GM19351 (cell line): ENCODE measurements around the gene ALDH5A1.
A peak's percentile ranks its signal among the peaks of the same experiment; 100 is the strongest.

Source experiments
- ATAC-seq: cut with Tn5 transposase; IDR thresholded peaks from one replicate; pipeline ENCODE4 v1.9.1; 2021; ENCODE audit warnings: mild to moderate bottlenecking, moderate library complexity; ENCODE audit not compliant: unreplicated experiment

ALDH5A1 gene

GRCh38 chr6:24522228-24523176 is 27.7 kb downstream of the ALDH5A1 start:
- peak; percentile 49 for ATAC-seq

- no peak for ATAC-seq
Measured at GRCh38 chr6:24524329-24524728, 29.6 kb downstream of the ALDH5A1 start.

- no peak for ATAC-seq
Measured at GRCh38 chr6:24524805-24525204, 30.0 kb downstream of the ALDH5A1 start.

GRCh38 chr6:24529985-24530384 is 35.2 kb downstream of the ALDH5A1 start:
- ATAC-seq, result no peak

- no peak for ATAC-seq
Measured at GRCh38 chr6:24534329-24534728, 39.6 kb downstream of the ALDH5A1 start.

GRCh38 chr6:24535210-24535609 is 40.4 kb downstream of the ALDH5A1 start:
- ATAC-seq, result no peak

- no peak for ATAC-seq
Measured at GRCh38 chr6:24536466-24536865, 41.7 kb downstream of the ALDH5A1 start.

GRCh38 chr6:24537082-24537699 is 42.4 kb downstream of the ALDH5A1 start:
- ATAC-seq, result no peak

- no peak for ATAC-seq
Measured at GRCh38 chr6:24537771-24538385, 43.1 kb downstream of the ALDH5A1 start.

- no peak for ATAC-seq
Measured at GRCh38 chr6:24539416-24539815, 44.6 kb downstream of the ALDH5A1 start.

GRCh38 chr6:24540197-24540596 is 45.4 kb downstream of the ALDH5A1 start:
- no peak for ATAC-seq

GRCh38 chr6:24543683-24544082 is 48.9 kb downstream of the ALDH5A1 start:
- ATAC-seq, result no peak

GRCh38 chr6:24545183-24545582 is 50.4 kb downstream of the ALDH5A1 start:
- ATAC-seq, result no peak

- no peak for ATAC-seq
Measured at GRCh38 chr6:24545691-24546090, 50.9 kb downstream of the ALDH5A1 start.

GRCh38 chr6:24546439-24546838 is 51.7 kb downstream of the ALDH5A1 start:
- ATAC-seq, result no peak

- ATAC-seq, result no peak
Measured at GRCh38 chr6:24547243-24547642, 52.5 kb downstream of the ALDH5A1 start.

- ATAC-seq, result no peak
Measured at GRCh38 chr6:24549158-24549557, 54.4 kb downstream of the ALDH5A1 start.

GRCh38 chr6:24549674-24550353 is 55.0 kb downstream of the ALDH5A1 start:
- no peak for ATAC-seq

GRCh38 chr6:24551139-24551538 is 56.4 kb downstream of the ALDH5A1 start:
- ATAC-seq, result no peak

GRCh38 chr6:24554474-24554873 is 59.7 kb downstream of the ALDH5A1 start:
- ATAC-seq, result peak; percentile 94

- no peak for ATAC-seq
Measured at GRCh38 chr6:24558516-24558915, 63.7 kb downstream of the ALDH5A1 start.
